Measurements from ENCODE around the gene CNTNAP2. TPM values are rescaled to one million over a fixed set of nuclear protein-coding genes. Genes with fewer than 3 reads are reported as not detected.

CNTNAP2 gene
- total and polyA plus RNA-seq, 4 donors = 0.14 to 2.3 (median 1.1) TPM

GRCh38 chr7:148402159-148402558 lies 2285.6 kb downstream of the CNTNAP2 start:
- Histone ChIP-seq H3K4me1 (ENCODE audit: control insufficient read depth in 4 of 4, insufficient read depth in 4 of 4, low read length in 3 of 4) (no peaks in the 10 kb centered on the region), H3K27me3 (ENCODE audit: control insufficient read depth in 4 of 4, insufficient read depth in 4 of 4, low read length in 3 of 4) (no peaks in the 10 kb centered on the region), H3K9ac (ENCODE audit: low read depth in 1 of 2, low read length in 2 of 2) (no peak overlapping the region), H3K36me3 (ENCODE audit: control insufficient read depth in 4 of 4, insufficient read depth in 3 of 4, low read depth in 1 of 4, low read length in 3 of 4) (no peaks in the 10 kb centered on the region), H3K27ac (ENCODE audit: low read depth in 1 of 2, low read length in 2 of 2) (no peak overlapping the region), H3K9me3 (ENCODE audit: control insufficient read depth in 4 of 4, low read length in 3 of 4) (no peaks in the 10 kb centered on the region), H3K4me3 (ENCODE audit: low read depth in 1 of 3, low read length in 3 of 3) (no peak overlapping the region)
- TF ChIP-seq FOXA2 (IDR thresholded peaks at IDR 0.05) (no peak), TAF1 (conservative IDR thresholded peaks at IDR 0.05) (no peak), REST (IDR thresholded peaks at IDR 0.05) (no peak), ATF3 (IDR thresholded peaks at IDR 0.05) (no peak), FOXA1 (IDR thresholded peaks at IDR 0.05) (no peak), GABPA (IDR thresholded peaks at IDR 0.05 in 1 of 2, conservative IDR thresholded peaks at IDR 0.05 in 1 of 2) (no peak), YY1 (IDR thresholded peaks at IDR 0.05) (no peak), ZBTB33 (IDR thresholded peaks at IDR 0.05) (no peak), RAD21 (IDR thresholded peaks at IDR 0.05) (no peak), RXRA (IDR thresholded peaks at IDR 0.05) (no peak), MAX (IDR thresholded peaks at IDR 0.05) (no peak), EGR1 (IDR thresholded peaks at IDR 0.05; ENCODE audit: low read depth in 2 of 2) (no peak), CTCF (IDR thresholded peaks at IDR 0.05; ENCODE audit: low read depth, low read length, missing input control) (no peak), HNF4G (IDR thresholded peaks at IDR 0.05) (no peak)
- WGBS = 74% methylated on average over 3 of the region's 3 CpGs
- no peak for DNase-seq (ENCODE audit: low spot score)

- Histone ChIP-seq H3K27me3 (ENCODE audit: control insufficient read depth in 4 of 4, insufficient read depth in 4 of 4, low read length in 3 of 4) (no peaks in the 10 kb centered on the region), H3K9me3 (ENCODE audit: control insufficient read depth in 4 of 4, low read length in 3 of 4) (no peaks in the 10 kb centered on the region), H3K27ac (ENCODE audit: low read depth in 1 of 2, low read length in 2 of 2) (no peak overlapping the region), H3K4me3 (ENCODE audit: low read depth in 1 of 3, low read length in 3 of 3) (no peak overlapping the region), H3K36me3 (ENCODE audit: control insufficient read depth in 4 of 4, insufficient read depth in 3 of 4, low read depth in 1 of 4, low read length in 3 of 4) (no peaks in the 10 kb centered on the region), H3K9ac (ENCODE audit: low read depth in 1 of 2, low read length in 2 of 2) (no peak overlapping the region), H3K4me1 (ENCODE audit: control insufficient read depth in 4 of 4, insufficient read depth in 4 of 4, low read length in 3 of 4) (no peaks in the 10 kb centered on the region)
- no peak for DNase-seq (ENCODE audit: low spot score)
- 83% methylated on average over 6 of the region's 6 CpGs for WGBS
- TF ChIP-seq FOXA2 (IDR thresholded peaks at IDR 0.05) = no peak
- no peak for TF ChIP-seq ZBTB33 (IDR thresholded peaks at IDR 0.05)
- no peak for TF ChIP-seq EGR1 (IDR thresholded peaks at IDR 0.05; ENCODE audit: low read depth in 2 of 2)
- TF ChIP-seq HNF4A (conservative IDR thresholded peaks at IDR 0.05) = no peak
- TF ChIP-seq TAF1 (conservative IDR thresholded peaks at IDR 0.05) = no peak
- no peak for TF ChIP-seq RAD21 (IDR thresholded peaks at IDR 0.05)
- TF ChIP-seq YY1 (IDR thresholded peaks at IDR 0.05) = no peak
- TF ChIP-seq SP1 (IDR thresholded peaks at IDR 0.05) = no peak
- TF ChIP-seq MAX (IDR thresholded peaks at IDR 0.05) = no peak
- TF ChIP-seq GABPA (IDR thresholded peaks at IDR 0.05 in 1 of 2, conservative IDR thresholded peaks at IDR 0.05 in 1 of 2) = no peak
- TF ChIP-seq ATF3 (IDR thresholded peaks at IDR 0.05) = no peak
- TF ChIP-seq HNF4G (IDR thresholded peaks at IDR 0.05) = no peak
- no peak for TF ChIP-seq NR2F2 (IDR thresholded peaks at IDR 0.05)
- no peak for TF ChIP-seq RXRA (IDR thresholded peaks at IDR 0.05)
- no peak for TF ChIP-seq FOXA1 (IDR thresholded peaks at IDR 0.05)
- TF ChIP-seq CTCF (IDR thresholded peaks at IDR 0.05; ENCODE audit: low read depth, low read length, missing input control) = no peak
Observed at GRCh38 chr7:148403466-148403993, 2286.9 kb downstream of the CNTNAP2 start.
